Muscle of arm (tissue), 14 donors: Measurements from ENCODE around the gene SNIP1. TPM values are rescaled to one million over a fixed set of nuclear protein-coding genes. Genes with fewer than 3 reads are reported as not detected.
A peak's percentile ranks its signal among the peaks of the same experiment; 100 is the strongest.
"Not testable (repeated sequence)": the region's sequence is repeated elsewhere in the genome, so short reads cannot be mapped to it uniquely, and the experiment has no call there.

Source experiments
- DNase-seq: peaks from one replicate; pipeline ENCODE4 v3.0.0-alpha.2; 2013
- long read RNA-seq, 11 donors: transcript quantifications; one replicate each; lab custom pipeline, GENCODE V29; 2026
- polyA plus RNA-seq, 12 donors: library from polyadenylated mRNA; unstranded; fragments of 120-200 nt; gene quantifications; one replicate each; pipeline ENCODE4 v1.2.1, GENCODE V29; 2013; ENCODE audit not compliant: insufficient read length in 12 of 12

The SNIP1 gene
- 10 to 100 TPM in 5 of 12 donors, 1 to 10 TPM in 6, not detected in 1; 7.2 to 20.8 (median 9.9) TPM for polyA plus RNA-seq
- long read RNA-seq, donor 1, full-length matches to known transcripts: 2 of 2 reads
- long read RNA-seq, donor 1, partial matches to known transcripts: 0 of 2 reads
- long read RNA-seq, donor 1, other reads (novel, unspliced or antisense): 0 of 2 reads
- long read RNA-seq, donor 2, full-length matches to known transcripts: 6 of 6 reads
- long read RNA-seq, donor 2, partial matches to known transcripts: 0 of 6 reads
- long read RNA-seq, donor 2, other reads (novel, unspliced or antisense): 0 of 6 reads
- long read RNA-seq, donor 3, full-length matches to known transcripts: 1 of 1 reads
- long read RNA-seq, donor 3, partial matches to known transcripts: 0 of 1 reads
- long read RNA-seq, donor 3, other reads (novel, unspliced or antisense): 0 of 1 reads
- long read RNA-seq, donor 4, full-length matches to known transcripts: 3 of 3 reads
- long read RNA-seq, donor 4, partial matches to known transcripts: 0 of 3 reads
- long read RNA-seq, donor 4, other reads (novel, unspliced or antisense): 0 of 3 reads
- long read RNA-seq, donor 5, full-length matches to known transcripts: 3 of 3 reads
- long read RNA-seq, donor 5, partial matches to known transcripts: 0 of 3 reads
- long read RNA-seq, donor 5, other reads (novel, unspliced or antisense): 0 of 3 reads
- long read RNA-seq, donor 6, full-length matches to known transcripts: 1 of 1 reads
- long read RNA-seq, donor 6, partial matches to known transcripts: 0 of 1 reads
- long read RNA-seq, donor 6, other reads (novel, unspliced or antisense): 0 of 1 reads
- long read RNA-seq, donor 7, full-length matches to known transcripts: 3 of 3 reads
- long read RNA-seq, donor 7, partial matches to known transcripts: 0 of 3 reads
- long read RNA-seq, donor 7, other reads (novel, unspliced or antisense): 0 of 3 reads
- long read RNA-seq, donor 8, full-length matches to known transcripts: 2 of 2 reads
- long read RNA-seq, donor 8, partial matches to known transcripts: 0 of 2 reads
- long read RNA-seq, donor 8, other reads (novel, unspliced or antisense): 0 of 2 reads
- long read RNA-seq, donor 9, full-length matches to known transcripts: 2 of 2 reads
- long read RNA-seq, donor 9, partial matches to known transcripts: 0 of 2 reads
- long read RNA-seq, donor 9, other reads (novel, unspliced or antisense): 0 of 2 reads
- long read RNA-seq, donor 10, partial matches to known transcripts: 0 of 1 reads
- long read RNA-seq, donor 10, other reads (novel, unspliced or antisense): 0 of 1 reads
- long read RNA-seq, donor 11, full-length matches to known transcripts: 4 of 4 reads
- long read RNA-seq, donor 11, partial matches to known transcripts: 0 of 4 reads
- long read RNA-seq, donor 11, other reads (novel, unspliced or antisense): 0 of 4 reads

- peak; percentile 93 for DNase-seq
Measured at GRCh38 chr1:37553927-37554808, at the start of gene SNIP1. Gene SNIP1, minus strand, starts transcription at chr1:37554293. Its CDS starts 64 bp downstream, at chr1:37554229.

- no peak for DNase-seq
Measured at GRCh38 chr1:37602750-37603694, 48.9 kb upstream of the SNIP1 start.

- no peak for DNase-seq
Measured at GRCh38 chr1:37601441-37601840, 47.3 kb upstream of the SNIP1 start.

- DNase-seq: no peak
Measured at GRCh38 chr1:37599940-37600339, 45.8 kb upstream of the SNIP1 start.

GRCh38 chr1:37596182-37596667 lies 42.1 kb upstream of the SNIP1 start:
- DNase-seq: no peak

- peak; percentile 99 for DNase-seq
Measured at GRCh38 chr1:37595440-37596181, 41.5 kb upstream of the SNIP1 start, which contains the start of gene GNL2. Gene GNL2, minus strand, starts transcription at chr1:37595937. Its CDS starts 115 bp downstream, at chr1:37595822.

GRCh38 chr1:37593726-37594125 lies 39.6 kb upstream of the SNIP1 start:
- no peak for DNase-seq

GRCh38 chr1:37588939-37589338 lies 34.8 kb upstream of the SNIP1 start:
- DNase-seq: no peak

GRCh38 chr1:37584544-37584943 lies 30.5 kb upstream of the SNIP1 start:
- DNase-seq: not testable (repeated sequence)

- no peak for DNase-seq
Measured at GRCh38 chr1:37575692-37576091, 21.6 kb upstream of the SNIP1 start.

- no peak for DNase-seq
Measured at GRCh38 chr1:37574834-37575480, 20.9 kb upstream of the SNIP1 start.

GRCh38 chr1:37570528-37571334 lies 16.6 kb upstream of the SNIP1 start:
- DNase-seq: no peak

- no peak for DNase-seq
Measured at GRCh38 chr1:37567023-37567422, 12.9 kb upstream of the SNIP1 start.

- no peak for DNase-seq
Measured at GRCh38 chr1:37564892-37565291, 10.8 kb upstream of the SNIP1 start.

- no peak for DNase-seq
Measured at GRCh38 chr1:37562984-37563383, 8.9 kb upstream of the SNIP1 start.
